Effector memory CD4-positive, alpha-beta T cell (primary cell): ENCODE results near the gene UGT1A5.
"Not testable (repeated sequence)": the region's sequence is repeated elsewhere in the genome, so short reads cannot be mapped to it uniquely, and the experiment has no call there.

Experiments
- DNase-seq, 3 donors: peaks; one replicate each; pipeline ENCODE4 v3.0.0-alpha.2; 2020
- H3K27ac ChIP-seq: 2 replicates; pipeline ENCODE4 v1.7.0; 2013; ENCODE audit warnings: mild to moderate bottlenecking, low read length, moderate library complexity; ENCODE audit not compliant: insufficient read depth, poor library complexity, severe bottlenecking
- H3K27me3 ChIP-seq: replicated peaks from 2 replicates; pipeline ENCODE4 v1.7.0; 2013; ENCODE audit warnings: mild to moderate bottlenecking, low read length; ENCODE audit not compliant: insufficient read depth, control insufficient read depth, poor library complexity, severe bottlenecking
- H3K36me3 ChIP-seq: 2 replicates; pipeline ENCODE4 v1.7.0; 2013; ENCODE audit warnings: mild to moderate bottlenecking, low read length, moderate library complexity; ENCODE audit not compliant: control insufficient read depth, insufficient read depth
- H3K4me1 ChIP-seq: 2 replicates; pipeline ENCODE4 v1.7.0; 2013; ENCODE audit warnings: low read length, mild to moderate bottlenecking; ENCODE audit not compliant: control insufficient read depth, insufficient read depth, poor library complexity, severe bottlenecking
- H3K4me3 ChIP-seq: 2 replicates; pipeline ENCODE4 v1.7.0; 2013; ENCODE audit warnings: low read length, low read depth, mild to moderate bottlenecking; ENCODE audit not compliant: insufficient read depth, poor library complexity, severe bottlenecking
- H3K9me3 ChIP-seq: 2 replicates; pipeline ENCODE4 v1.7.0; 2013; ENCODE audit warnings: mild to moderate bottlenecking, low read length, moderate library complexity; ENCODE audit not compliant: control insufficient read depth

UGT1A5 gene

GRCh38 chr2:233693963-233694362, 18.7 kb upstream of the UGT1A5 start:
- no peaks in the 10 kb centered on the region for H3K4me1 ChIP-seq
- no peak overlapping the region for H3K4me3 ChIP-seq

GRCh38 chr2:233698740-233699139, 14.0 kb upstream of the UGT1A5 start:
- no peak for DNase-seq
- H3K27ac ChIP-seq: no peak overlapping the region
- no peaks in the 10 kb centered on the region for H3K9me3 ChIP-seq
- H3K36me3 ChIP-seq: no peaks in the 10 kb centered on the region
- H3K4me3 ChIP-seq: no peak overlapping the region
- no peaks in the 10 kb centered on the region for H3K4me1 ChIP-seq
- no peaks in the 10 kb centered on the region for H3K27me3 ChIP-seq

More at GRCh38 chr2:233693963-233694362, 18.7 kb upstream of the UGT1A5 start:
- Histone ChIP-seq H3K9me3 (no peaks in the 10 kb centered on the region), H3K27ac (no peak overlapping the region), H3K36me3 (no peaks in the 10 kb centered on the region), H3K27me3 (no peaks in the 10 kb centered on the region)
- no peak for DNase-seq

GRCh38 chr2:233699424-233700027, 13.2 kb upstream of the UGT1A5 start:
- Histone ChIP-seq H3K4me1 (no peaks in the 10 kb centered on the region), H3K4me3 (no peak overlapping the region), H3K27me3 (peaks cover 3% of the 10 kb centered on the region), H3K9me3 (no peaks in the 10 kb centered on the region), H3K27ac (no peak overlapping the region), H3K36me3 (no peaks in the 10 kb centered on the region)
- DNase-seq: no peak

GRCh38 chr2:233700028-233700635, 12.6 kb upstream of the UGT1A5 start:
- Histone ChIP-seq H3K27ac (no peak overlapping the region), H3K4me1 (no peaks in the 10 kb centered on the region)

GRCh38 chr2:233700842-233701241, 11.9 kb upstream of the UGT1A5 start:
- not testable (repeated sequence) for H3K9me3 ChIP-seq, DNase-seq, H3K36me3 ChIP-seq, H3K4me3 ChIP-seq, H3K27ac ChIP-seq, H3K4me1 ChIP-seq, H3K27me3 ChIP-seq

More at GRCh38 chr2:233700028-233700635, 12.6 kb upstream of the UGT1A5 start:
- Histone ChIP-seq H3K4me3 (no peak overlapping the region), H3K27me3 (peaks cover 3% of the 10 kb centered on the region), H3K36me3 (no peaks in the 10 kb centered on the region), H3K9me3 (no peaks in the 10 kb centered on the region)
- DNase-seq: no peak

- Histone ChIP-seq H3K36me3 (no peaks in the 10 kb centered on the region), H3K9me3 (no peaks in the 10 kb centered on the region), H3K27me3 (peaks cover 3% of the 10 kb centered on the region), H3K4me1 (no peaks in the 10 kb centered on the region), H3K4me3 (no peak overlapping the region), H3K27ac (no peak overlapping the region)
- no peak for DNase-seq
Measured at GRCh38 chr2:233702238-233702637, 10.5 kb upstream of the UGT1A5 start.

GRCh38 chr2:233705911-233706506, 6.7 kb upstream of the UGT1A5 start:
- no peak for DNase-seq
- H3K36me3 ChIP-seq: no peaks in the 10 kb centered on the region
- H3K27ac ChIP-seq: no peak overlapping the region
- H3K27me3 ChIP-seq: peaks cover 5% of the 10 kb centered on the region
- H3K4me1 ChIP-seq: no peaks in the 10 kb centered on the region
- no peaks in the 10 kb centered on the region for H3K9me3 ChIP-seq
- no peak overlapping the region for H3K4me3 ChIP-seq

GRCh38 chr2:233706720-233707119, 6.0 kb upstream of the UGT1A5 start:
- H3K4me3 ChIP-seq: no peak overlapping the region
- no peaks in the 10 kb centered on the region for H3K36me3 ChIP-seq
- no peaks in the 10 kb centered on the region for H3K4me1 ChIP-seq
- no peak for DNase-seq
- H3K27ac ChIP-seq: no peak overlapping the region
- no peaks in the 10 kb centered on the region for H3K9me3 ChIP-seq
- peaks cover 5% of the 10 kb centered on the region for H3K27me3 ChIP-seq

- no peaks in the 10 kb centered on the region for H3K4me1 ChIP-seq
- H3K36me3 ChIP-seq: no peaks in the 10 kb centered on the region
- H3K9me3 ChIP-seq: no peaks in the 10 kb centered on the region
- H3K4me3 ChIP-seq: no peak overlapping the region
- peaks cover 8% of the 10 kb centered on the region for H3K27me3 ChIP-seq
- no peak for DNase-seq
- H3K27ac ChIP-seq: no peak overlapping the region
Measured at GRCh38 chr2:233707940-233708644, 4.6 kb upstream of the UGT1A5 start.

GRCh38 chr2:233708942-233709341, 3.8 kb upstream of the UGT1A5 start:
- H3K36me3 ChIP-seq: no peaks in the 10 kb centered on the region
- H3K27ac ChIP-seq: no peak overlapping the region
- no peak overlapping the region for H3K4me3 ChIP-seq
- H3K27me3 ChIP-seq: peaks cover 7% of the 10 kb centered on the region
- no peak for DNase-seq
- H3K9me3 ChIP-seq: no peaks in the 10 kb centered on the region
- no peaks in the 10 kb centered on the region for H3K4me1 ChIP-seq
